ENCODE data around the gene SLC4A8.
A peak's percentile ranks its signal among the peaks of the same experiment; 100 is the strongest.

Gene SLC4A8

GRCh38 chr12:51395283-51396230 is 29.1 kb upstream of the SLC4A8 start:
- no peak for DNase-seq

GRCh38 chr12:51397670-51398069 is 27.0 kb upstream of the SLC4A8 start:
- no peak for DNase-seq

DNA sequence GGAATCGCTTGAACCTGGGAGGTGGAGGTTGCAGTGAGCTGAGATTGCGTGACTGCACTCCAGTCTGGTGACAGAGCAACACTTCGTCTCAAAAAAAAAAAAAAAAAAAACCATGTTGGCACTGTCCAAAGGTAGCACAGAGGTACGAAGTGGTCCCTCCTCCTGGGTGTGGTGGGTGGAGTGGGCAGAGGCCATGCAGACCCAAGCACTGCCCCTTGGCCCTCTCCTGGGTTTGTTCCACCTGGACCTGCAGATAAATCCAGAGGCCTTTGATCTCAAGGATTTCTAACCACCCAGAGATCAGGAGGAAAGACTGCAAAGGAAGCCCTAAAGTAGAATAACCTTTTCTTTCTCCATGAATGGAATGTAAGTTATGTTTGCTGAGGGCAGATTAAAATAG is 24.7 kb upstream of the SLC4A8 start:
- DNase-seq: no peak

DNA sequence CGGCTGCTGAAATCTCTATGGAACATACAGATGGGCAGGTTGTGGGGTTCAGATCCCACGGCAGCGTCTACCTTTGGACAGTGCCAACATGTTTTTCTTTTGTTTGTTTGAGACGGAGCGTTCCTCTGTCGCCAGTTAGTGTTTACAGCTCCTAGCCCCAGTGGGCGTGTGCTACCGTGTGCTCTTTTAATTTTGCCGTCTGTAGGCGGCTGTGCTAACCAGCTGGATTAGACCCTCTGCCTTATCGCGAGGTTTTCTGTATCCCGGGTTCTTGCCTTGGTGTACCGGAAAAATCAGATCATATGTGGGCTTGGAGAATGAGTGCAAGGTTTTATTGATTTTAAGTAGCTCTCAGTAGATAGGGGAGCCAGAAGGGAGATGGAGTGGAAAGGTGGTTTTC is 23.6 kb upstream of the SLC4A8 start:
- DNase-seq: no peak

- DNase-seq: no peak
Observed at GRCh38 chr12:51401486-51401885, 23.1 kb upstream of the SLC4A8 start.

DNA sequence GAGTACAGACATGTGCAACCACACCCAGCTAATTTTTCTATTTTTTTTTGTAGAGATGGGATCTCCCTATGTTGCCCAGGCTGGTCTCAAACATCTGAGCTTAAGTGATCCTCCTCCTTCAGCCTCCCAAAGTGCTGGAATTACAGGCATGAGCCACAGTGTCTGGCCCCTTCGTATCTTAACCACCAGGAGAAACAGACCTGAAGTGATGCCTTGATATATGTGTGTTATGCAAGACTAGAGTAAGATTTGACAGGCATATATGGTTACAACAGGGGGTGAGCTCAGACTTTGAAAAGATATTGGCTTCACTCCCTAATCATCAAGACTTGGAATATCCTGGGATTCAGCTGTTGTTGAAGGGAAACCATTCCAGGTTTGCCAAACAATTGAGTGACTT is 22.7 kb upstream of the SLC4A8 start:
- no peak for DNase-seq

DNA sequence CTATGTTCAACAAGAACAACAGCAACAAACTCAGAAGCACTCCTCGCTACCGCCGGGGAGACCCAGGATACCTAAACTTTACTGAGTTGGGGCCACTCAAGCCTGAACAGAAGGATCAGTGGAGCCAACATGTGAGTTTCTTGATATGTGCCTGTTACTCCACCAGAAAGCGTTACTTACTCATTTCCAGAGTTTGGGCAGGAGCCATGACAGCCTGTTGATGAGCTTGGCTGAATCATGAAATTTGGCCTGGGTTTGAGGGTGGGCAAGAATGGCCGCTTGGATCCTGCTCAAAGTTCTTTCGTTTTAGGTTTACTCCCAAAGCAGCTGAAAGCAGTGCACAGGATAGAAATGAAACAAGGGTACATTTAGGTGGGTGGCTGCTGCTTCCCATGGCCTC is 21.5 kb upstream of the SLC4A8 start:
- no peak for DNase-seq

- DNase-seq: no peak
Observed at GRCh38 chr12:51403681-51404136, 20.9 kb upstream of the SLC4A8 start.

- no peak for DNase-seq
Observed at GRCh38 chr12:51404627-51405026, 20.0 kb upstream of the SLC4A8 start.

DNA sequence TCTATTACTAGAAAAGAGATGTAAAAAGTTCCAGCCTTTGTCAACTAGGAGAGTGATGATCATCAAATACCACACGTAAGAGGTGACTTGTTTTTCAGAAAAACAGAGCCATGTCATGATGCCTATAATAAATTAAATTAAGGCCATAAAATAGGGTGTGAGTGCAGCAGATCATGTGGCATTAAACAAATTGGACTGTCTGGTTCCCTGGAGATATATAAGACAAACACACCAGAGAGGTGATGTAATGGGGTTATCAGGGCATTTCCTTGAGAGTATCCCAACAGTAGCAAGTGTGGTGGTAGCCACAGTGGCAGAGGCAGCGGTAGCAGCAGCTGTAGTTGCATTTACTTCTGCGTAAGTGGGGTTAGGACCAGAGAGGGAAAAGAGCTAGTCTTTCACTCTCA is 18.8 kb upstream of the SLC4A8 start:
- no peak for DNase-seq

- DNase-seq: no peak
Observed at GRCh38 chr12:51406290-51406689, 18.3 kb upstream of the SLC4A8 start.

GRCh38 chr12:51406859-51407258 is 17.8 kb upstream of the SLC4A8 start:
- DNase-seq: no peak

GRCh38 chr12:51407604-51408003 is 17.0 kb upstream of the SLC4A8 start:
- no peak for DNase-seq

DNA sequence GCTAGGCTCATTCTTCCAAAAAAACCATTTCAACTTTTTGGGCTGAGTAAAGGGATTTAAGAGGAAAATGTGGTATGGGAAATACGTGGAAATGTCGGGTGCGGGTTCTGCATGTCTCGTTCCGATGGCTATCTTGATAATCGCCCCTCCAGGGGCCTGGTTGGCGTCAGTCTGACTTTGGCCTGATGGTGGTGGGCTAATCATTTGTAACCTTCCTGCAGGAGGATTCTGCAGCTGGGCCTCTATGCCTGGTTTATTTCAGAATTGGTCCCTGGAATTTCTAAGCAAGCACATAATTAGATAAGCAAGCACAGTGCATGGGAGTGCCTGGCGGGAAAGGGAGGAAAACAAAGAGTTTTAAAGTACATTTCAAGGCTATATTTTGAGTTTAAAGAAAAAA is 14.8 kb upstream of the SLC4A8 start:
- DNase-seq: no peak

DNA sequence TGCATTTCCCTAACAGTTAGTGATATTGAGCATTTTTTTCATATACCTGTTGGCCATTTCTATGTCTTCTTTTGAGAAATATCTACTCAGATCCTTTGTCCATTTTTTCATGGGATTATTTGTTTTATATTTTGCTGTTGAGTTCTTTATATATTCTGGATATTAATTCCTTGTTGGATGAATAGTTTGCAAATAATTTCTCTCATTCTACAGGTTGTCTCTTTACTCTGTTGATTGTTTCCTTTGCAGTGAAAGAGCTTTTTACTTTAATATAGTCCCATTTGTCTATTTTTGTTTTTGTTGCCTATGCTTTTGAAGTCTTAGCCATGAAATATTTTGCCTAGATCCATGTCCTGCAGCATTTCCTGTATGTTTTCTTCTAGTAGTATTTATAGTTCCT is 11.5 kb upstream of the SLC4A8 start:
- DNase-seq: no peak

- DNase-seq: no peak
Observed at GRCh38 chr12:51413791-51414190, 10.8 kb upstream of the SLC4A8 start.

GRCh38 chr12:51415931-51416330 is 8.7 kb upstream of the SLC4A8 start:
- DNase-seq: no peak

GRCh38 chr12:51417826-51418225 is 6.8 kb upstream of the SLC4A8 start:
- no peak for DNase-seq

- DNase-seq: peak; percentile 21
Observed at GRCh38 chr12:51419425-51420193, 5.0 kb upstream of the SLC4A8 start.

DNA sequence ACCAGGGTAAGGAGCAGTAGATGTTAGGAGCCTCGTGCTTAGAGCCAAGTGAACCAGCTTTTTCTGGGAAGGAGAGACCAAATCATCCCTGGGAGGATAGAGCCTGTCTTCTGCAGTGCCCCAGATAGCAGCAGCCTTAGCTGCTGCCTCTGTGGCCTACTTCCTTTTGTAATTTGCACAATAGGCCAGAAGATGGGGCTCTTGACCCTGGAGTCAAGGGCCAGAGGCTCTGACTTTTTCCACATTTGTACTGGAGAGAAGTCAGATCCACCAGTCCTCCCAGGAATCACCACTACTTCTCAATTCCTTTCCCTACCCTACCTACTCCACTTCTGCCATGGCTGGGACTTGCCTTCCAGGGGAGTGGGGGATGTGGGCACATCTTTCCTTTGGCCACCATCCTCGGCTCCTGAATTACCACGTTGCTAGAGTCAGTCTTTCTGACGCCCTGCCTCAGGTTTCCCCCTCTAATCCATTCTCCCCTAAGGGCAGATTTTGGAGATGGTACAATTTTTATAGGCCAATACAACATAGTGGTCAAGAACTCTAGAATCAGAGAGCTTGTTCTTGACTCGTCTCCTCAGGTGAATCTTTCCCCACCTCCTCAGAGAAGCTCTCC is 3.3 kb upstream of the SLC4A8 start:
- DNase-seq: peak; percentile 60

DNA sequence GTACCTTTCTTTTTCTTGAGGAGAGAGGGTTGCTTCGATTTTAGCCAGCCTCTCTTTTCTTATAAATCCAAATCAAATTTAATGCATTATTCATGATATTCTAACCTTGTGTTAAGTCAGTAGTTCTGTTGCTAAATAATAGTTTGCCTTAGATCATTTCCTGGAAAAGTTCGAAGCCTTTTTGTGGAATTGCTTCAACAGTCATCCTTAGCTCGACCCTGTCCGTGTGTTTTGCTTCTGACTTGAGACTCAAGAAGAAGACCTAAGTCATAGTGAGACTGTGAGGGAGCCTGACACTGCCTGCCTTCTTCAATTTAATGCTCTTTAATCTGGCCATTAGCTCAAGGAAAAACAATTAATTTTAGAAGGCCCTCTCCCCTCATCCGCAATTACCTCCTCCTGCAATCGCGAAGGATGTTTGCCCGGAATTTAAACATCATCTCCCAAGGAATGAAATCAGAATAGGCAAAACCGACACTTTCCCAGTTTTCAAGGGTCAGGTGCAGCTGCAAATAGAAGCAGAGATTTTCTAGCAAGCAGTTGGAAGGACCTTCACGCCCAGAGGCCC is 453 bp upstream of the SLC4A8 start:
- DNase-seq: no peak

GRCh38 chr12:51428256-51428655 is 3.6 kb downstream of the SLC4A8 start:
- DNase-seq: no peak

DNA sequence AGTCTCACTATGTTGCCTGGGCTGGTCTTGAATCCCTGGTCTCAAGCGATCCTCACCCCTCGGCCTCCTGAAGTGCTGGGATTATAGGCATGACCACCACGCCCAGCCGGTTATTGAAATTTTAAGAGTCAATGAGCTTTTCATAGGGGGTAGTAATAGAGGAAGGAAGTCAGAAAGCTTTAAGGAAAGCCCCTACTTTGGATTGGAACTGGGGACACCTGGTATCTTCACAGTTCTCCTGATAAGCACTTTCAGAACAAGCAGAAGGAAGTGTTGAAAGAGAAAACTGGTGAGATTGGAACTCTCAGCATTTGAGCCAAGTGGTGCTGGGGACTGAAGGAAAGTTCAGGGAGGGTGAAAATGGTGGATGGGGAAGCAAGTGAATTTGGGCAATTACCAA is 5.1 kb downstream of the SLC4A8 start:
- DNase-seq: no peak
